ENCODE measurements around the gene OR5AU1. TPM values are rescaled to one million over a fixed set of nuclear protein-coding genes. Genes with fewer than 3 reads are reported as not detected.

Gene OR5AU1
- total and polyA plus RNA-seq, 8 donors = under 0.01 TPM; not detected in 7

- Histone ChIP-seq H3K4me1 (no peaks in the 10 kb centered on the region), H3K9me3 (no peaks in the 10 kb centered on the region), H3K27me3 (no peaks in the 10 kb centered on the region), H3K36me3 (no peaks in the 10 kb centered on the region), H3K27ac (no peak overlapping the region), H3K4me3 (no peak overlapping the region)
- WGBS, 5 donors = 90 to 100% (median 95%) methylated on average over 2 of the region's 2 CpGs
- TF ChIP-seq POLR2A (IDR thresholded peaks at IDR 0.05) = no peak
- TF ChIP-seq POLR2AphosphoS5 (IDR thresholded peaks at IDR 0.05) = no peak
- no peak for TF ChIP-seq EP300 (IDR thresholded peaks at IDR 0.05)
- no peak for TF ChIP-seq CTCF (IDR thresholded peaks at IDR 0.05)
- no peak for DNase-seq
- intact Hi-C loops (cut with DNase I; ENCODE audit: low total_unique reads) = no loop called here
These were observed 42.5 kb downstream of the OR5AU1 start for GRCh38 chr14:21113369-21113768.

DNA sequence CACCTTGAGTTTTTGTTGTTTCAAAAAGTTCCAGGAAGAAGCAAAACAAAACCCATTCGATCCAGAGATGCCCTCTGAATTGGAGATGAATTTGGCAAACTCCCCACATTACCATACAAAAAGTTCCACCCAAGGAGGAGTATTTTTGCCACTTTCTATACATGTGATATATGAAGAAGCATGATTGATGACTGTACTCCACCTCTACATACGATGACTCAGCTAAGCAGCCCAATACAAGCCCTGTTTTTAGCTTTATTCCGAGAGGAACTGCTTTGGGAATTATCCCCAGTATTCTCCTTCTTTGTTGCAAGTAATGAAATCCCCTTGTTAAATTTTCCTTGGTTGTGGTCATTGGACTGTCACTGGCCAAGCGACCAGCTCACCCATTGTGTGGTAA is 43.6 kb downstream of the OR5AU1 start:
- no peaks in the 10 kb centered on the region for H3K9me3 ChIP-seq
- H3K4me3 ChIP-seq = no peak overlapping the region
- H3K36me3 ChIP-seq = no peaks in the 10 kb centered on the region
- intact Hi-C loops (cut with DNase I; ENCODE audit: low total_unique reads) = no loop called here
- DNase-seq = no peak
- no peak overlapping the region for H3K27ac ChIP-seq
- no peaks in the 10 kb centered on the region for H3K27me3 ChIP-seq
- H3K4me1 ChIP-seq = peaks cover 0 to 2% (median under 1%) of the 10 kb centered on the region in 4 donors
- TF ChIP-seq POLR2AphosphoS5 (IDR thresholded peaks at IDR 0.05) (no peak), POLR2A (IDR thresholded peaks at IDR 0.05) (no peak), CTCF (IDR thresholded peaks at IDR 0.05) (no peak), EP300 (IDR thresholded peaks at IDR 0.05) (no peak)
- 78 to 88% (median 84%) methylated on average over 4 of the region's 4 CpGs for WGBS, 5 donors

GRCh38 chr14:21109377-21110138 is 46.3 kb downstream of the OR5AU1 start:
- TF ChIP-seq POLR2AphosphoS5 (IDR thresholded peaks at IDR 0.05) (no peak), CTCF (IDR thresholded peaks at IDR 0.05) (no peak), POLR2A (IDR thresholded peaks at IDR 0.05) (no peak), EP300 (IDR thresholded peaks at IDR 0.05) (no peak)
- WGBS, 5 donors = 74 to 83% (median 77%) methylated on average over 6 of the region's 6 CpGs
- no peaks in the 10 kb centered on the region for H3K36me3 ChIP-seq
- no peaks in the 10 kb centered on the region for H3K27me3 ChIP-seq
- DNase-seq = peak in 1 of 2 donors; percentile 19
- H3K9me3 ChIP-seq = no peaks in the 10 kb centered on the region
- peaks cover 6 to 28% (median 19%) of the 10 kb centered on the region in 4 donors for H3K4me1 ChIP-seq
- no peak overlapping the region for H3K27ac ChIP-seq
- intact Hi-C loops (cut with DNase I; ENCODE audit: low total_unique reads) = loop anchor here (5.0 kb wide), 1 partner anchor 42 kb away; no protein-coding TSS in a partner anchor
- no peak overlapping the region for H3K4me3 ChIP-seq

DNA sequence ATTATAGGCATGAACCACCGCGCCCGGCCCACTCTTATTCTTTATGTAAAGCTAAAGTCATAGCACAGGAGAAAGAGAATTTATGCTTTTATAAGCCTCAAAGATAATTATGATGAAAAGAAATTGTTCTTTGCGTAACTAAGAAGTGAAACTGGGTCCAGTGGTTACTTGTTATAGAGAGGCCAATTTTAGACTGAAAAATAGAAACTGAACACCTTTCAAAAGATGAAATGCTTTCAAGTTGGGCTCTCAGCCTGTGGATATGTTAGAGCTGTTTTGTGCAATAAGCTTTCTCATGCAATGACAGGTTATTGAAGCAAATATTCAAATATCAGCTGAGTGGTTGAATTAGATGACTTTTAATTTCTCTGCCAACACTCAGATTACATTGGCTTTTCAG is 47.1 kb downstream of the OR5AU1 start:
- intact Hi-C loops (cut with DNase I; ENCODE audit: low total_unique reads) = loop anchor here (5.0 kb wide), 1 partner anchor 41 kb away; no protein-coding TSS in a partner anchor
- peaks cover 6 to 32% (median 23%) of the 10 kb centered on the region in 4 donors for H3K4me1 ChIP-seq
- no peak overlapping the region for H3K27ac ChIP-seq
- no peaks in the 10 kb centered on the region for H3K9me3 ChIP-seq
- no peak for DNase-seq
- no peaks in the 10 kb centered on the region for H3K36me3 ChIP-seq
- H3K27me3 ChIP-seq = no peaks in the 10 kb centered on the region
- H3K4me3 ChIP-seq = no peak overlapping the region
- 91 to 98% (median 96%) methylated on average over 4 of the region's 4 CpGs for WGBS, 5 donors
- TF ChIP-seq EP300 (IDR thresholded peaks at IDR 0.05) (no peak), POLR2AphosphoS5 (IDR thresholded peaks at IDR 0.05) (no peak), POLR2A (IDR thresholded peaks at IDR 0.05) (no peak), CTCF (IDR thresholded peaks at IDR 0.05) (no peak)

All from stomach (tissue), 9 donors.